Retinal pigment epithelial cell (primary cell): ENCODE measurements around the gene OTUB1.

Experiments
- DNase-seq: peaks from one replicate; pipeline ENCODE4 v3.0.0-alpha.2; 2010; ENCODE audit warnings: low read depth
- H3K4me3 ChIP-seq: 2 replicates; pipeline ENCODE4 v1.5.1; 2011; ENCODE audit warnings: mild to moderate bottlenecking, low read length, control low read depth, moderate library complexity
- CTCF ChIP-seq: conservative IDR thresholded peaks from 2 replicates; pipeline ENCODE4 v1.5.1; 2011; ENCODE audit warnings: low read depth, low read length, control low read depth, inconsistent platforms

OTUB1 gene

GRCh38 chr11:64034411-64034811, 48.2 kb downstream of the OTUB1 start:
- H3K4me3 ChIP-seq, result no peak overlapping the region
- DNase-seq, result no peak
- TF ChIP-seq CTCF, result no peak

- TF ChIP-seq CTCF, result no peak
- H3K4me3 ChIP-seq, result peak overlapping the region; percentile 10
- no peak for DNase-seq
Measured at GRCh38 chr11:64035081-64035524, 48.9 kb downstream of the OTUB1 start.

- no peak for DNase-seq
- no peak for TF ChIP-seq CTCF
- H3K4me3 ChIP-seq, result peak within 1 kb of the TSS; percentile 25
Measured at GRCh38 chr11:64035576-64035975, 49.3 kb downstream of the OTUB1 start, which contains the start of gene FLRT1. Gene FLRT1 (plus strand): TSS chr11:64035931. CDS start chr11:64116268, 80,337 bp downstream.

DNA sequence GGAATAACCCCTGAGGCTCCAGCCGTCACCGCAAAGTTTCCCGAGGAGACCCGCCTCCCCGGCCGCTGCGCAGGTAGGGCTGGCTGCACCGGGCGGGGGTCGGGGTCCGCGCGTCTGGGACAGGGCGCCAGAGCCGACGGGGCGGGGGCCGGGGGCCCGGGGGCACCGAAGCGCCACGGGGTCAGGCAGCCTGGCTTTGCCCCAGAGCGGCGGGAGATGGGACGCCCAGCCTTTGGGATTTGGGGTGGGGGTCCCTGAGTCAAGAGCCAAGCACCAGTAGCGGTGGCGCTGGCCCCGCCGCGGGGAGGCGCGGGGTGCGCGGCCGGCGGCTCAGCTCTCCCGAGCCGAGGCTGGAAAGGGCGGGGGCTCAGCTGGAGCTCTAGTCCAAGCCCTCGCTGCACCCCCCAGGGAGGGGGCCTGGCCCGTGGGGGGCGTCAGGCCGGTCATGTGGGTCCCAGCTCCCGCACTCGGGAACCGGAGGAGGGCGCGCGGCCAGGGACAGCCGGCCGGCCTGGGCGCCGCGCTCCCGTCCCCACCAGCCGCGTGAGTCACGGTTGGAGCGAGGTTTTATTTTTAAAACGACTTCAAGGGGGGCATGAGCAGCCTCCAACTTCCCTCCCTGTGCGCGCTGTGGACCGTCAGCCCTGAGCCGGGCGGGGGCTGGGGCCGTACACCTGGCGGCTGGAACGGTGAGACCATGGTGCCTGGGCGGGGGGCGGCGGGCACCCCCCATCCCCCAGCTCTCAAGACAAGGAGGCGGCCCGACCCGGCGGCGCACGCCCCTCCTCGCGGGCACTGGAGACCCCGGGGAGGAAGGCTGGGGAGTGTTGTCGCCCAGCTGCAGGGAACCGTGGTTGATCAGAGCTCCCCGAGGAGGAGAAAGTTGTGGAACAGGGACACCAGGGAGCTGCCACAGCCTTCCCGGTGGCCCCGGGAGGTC, 50.1 kb downstream of the OTUB1 start:
- no peak for DNase-seq
- no peak for TF ChIP-seq CTCF
- peak overlapping the region; percentile 25 for H3K4me3 ChIP-seq

DNA sequence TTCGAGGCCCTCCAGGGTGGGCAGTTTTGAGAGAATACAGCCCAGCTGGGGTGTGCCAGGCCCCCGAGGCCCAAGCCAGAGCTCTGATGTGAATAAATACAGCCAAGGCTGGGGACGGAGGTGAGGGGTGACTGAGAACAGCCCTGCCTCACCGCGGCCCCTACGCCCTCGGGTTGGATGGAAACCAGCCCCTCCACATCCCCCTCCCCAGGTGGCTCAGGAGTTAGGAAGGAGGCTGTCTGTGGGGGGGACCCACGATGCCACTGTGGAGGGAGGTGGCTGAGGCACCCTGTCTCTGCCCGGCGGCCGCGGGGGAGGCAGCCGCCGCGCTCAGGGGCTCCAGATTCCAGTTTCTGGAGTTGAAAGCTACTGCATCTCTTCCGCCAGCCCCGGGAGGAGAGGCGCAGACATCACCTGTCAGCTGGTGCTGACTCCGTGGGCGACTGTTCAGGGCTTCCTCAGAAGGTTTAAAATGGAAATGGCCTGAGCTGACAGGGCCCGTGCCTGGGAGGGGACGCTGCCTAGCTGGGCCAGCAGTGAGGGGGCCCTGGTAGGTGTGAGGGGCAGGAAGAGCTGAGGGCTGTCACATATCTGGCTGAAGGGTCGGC, 50.9 kb downstream of the OTUB1 start:
- peak overlapping the region; percentile 25 for H3K4me3 ChIP-seq
- no peak for TF ChIP-seq CTCF
- DNase-seq, result no peak

GRCh38 chr11:64038500-64038899, 52.3 kb downstream of the OTUB1 start:
- H3K4me3 ChIP-seq, result no peak overlapping the region
- no peak for TF ChIP-seq CTCF
- DNase-seq, result no peak
